OCI-LY1 (cell line): ENCODE measurements around the gene TMEM88.

Source experiments
- EZH2 ChIP-seq: fragments of 200-600 bp; sonication (generic), shearing (Covaris generic); IDR thresholded peaks from 2 replicates; pipeline ENCODE4 v1.8.0; 2017; ENCODE audit warnings: borderline replicate concordance, mixed run types, mild to moderate bottlenecking, antibody characterized with exemption, low read length, moderate library complexity, mixed read lengths
- TF ChIP-seq, protein P1 (sequence below): fragments of 200-600 bp; sonication (generic), shearing (Covaris generic); IDR thresholded peaks from 2 replicates; pipeline ENCODE4 v1.5.1; 2017; ENCODE audit warnings: mild to moderate bottlenecking, antibody characterized with exemption, low read length, moderate library complexity, mixed read lengths

DNA sequence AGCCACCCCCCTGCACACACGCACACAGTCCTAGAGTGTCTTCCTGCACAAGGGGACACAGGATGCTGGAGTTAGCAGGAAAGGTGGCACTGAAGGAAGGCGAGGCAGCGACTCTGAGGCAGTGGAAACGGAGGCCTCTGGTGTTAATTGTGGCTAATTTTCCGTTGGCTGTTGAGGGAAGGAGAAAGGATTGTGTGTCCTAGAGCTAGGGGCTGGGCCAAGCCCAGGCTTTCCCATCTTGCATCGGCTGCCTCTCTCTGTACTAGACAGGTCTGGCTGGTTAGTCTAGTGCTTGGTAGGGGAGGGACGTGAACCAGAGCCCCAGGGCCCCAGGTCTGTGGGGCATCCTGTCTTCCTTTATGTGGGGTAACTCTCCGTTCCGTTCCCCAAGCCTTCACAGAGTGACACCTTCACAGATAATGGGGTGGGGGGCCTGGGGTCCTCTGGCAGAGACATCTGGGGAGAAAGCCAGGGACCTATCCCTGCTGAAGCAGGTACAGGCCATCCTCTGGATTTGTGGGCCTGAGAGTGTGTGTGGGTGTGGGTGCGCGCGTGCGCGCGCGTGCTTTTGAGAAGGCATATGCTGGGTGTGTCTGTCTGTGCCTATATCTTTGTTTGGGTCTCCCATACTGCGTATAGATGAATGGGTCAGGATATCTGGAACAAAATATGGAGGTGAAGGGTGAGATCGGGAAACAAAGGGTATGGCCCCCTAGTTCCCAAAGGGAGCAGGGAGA, 33.5 kb downstream of the TMEM88 start, which contains the start of gene CHD3:
- TF ChIP-seq, protein P1, sequence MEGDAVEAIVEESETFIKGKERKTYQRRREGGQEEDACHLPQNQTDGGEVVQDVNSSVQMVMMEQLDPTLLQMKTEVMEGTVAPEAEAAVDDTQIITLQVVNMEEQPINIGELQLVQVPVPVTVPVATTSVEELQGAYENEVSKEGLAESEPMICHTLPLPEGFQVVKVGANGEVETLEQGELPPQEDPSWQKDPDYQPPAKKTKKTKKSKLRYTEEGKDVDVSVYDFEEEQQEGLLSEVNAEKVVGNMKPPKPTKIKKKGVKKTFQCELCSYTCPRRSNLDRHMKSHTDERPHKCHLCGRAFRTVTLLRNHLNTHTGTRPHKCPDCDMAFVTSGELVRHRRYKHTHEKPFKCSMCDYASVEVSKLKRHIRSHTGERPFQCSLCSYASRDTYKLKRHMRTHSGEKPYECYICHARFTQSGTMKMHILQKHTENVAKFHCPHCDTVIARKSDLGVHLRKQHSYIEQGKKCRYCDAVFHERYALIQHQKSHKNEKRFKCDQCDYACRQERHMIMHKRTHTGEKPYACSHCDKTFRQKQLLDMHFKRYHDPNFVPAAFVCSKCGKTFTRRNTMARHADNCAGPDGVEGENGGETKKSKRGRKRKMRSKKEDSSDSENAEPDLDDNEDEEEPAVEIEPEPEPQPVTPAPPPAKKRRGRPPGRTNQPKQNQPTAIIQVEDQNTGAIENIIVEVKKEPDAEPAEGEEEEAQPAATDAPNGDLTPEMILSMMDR = no peak
- no peak for TF ChIP-seq EZH2
